Activated B cell treated with CpG ODN at 0.5 μM for 24 hours (primary cell): ENCODE results near the gene ATG14. TPM values are rescaled to one million over a fixed set of nuclear protein-coding genes. Genes with fewer than 3 reads are reported as not detected.
"Not testable (repeated sequence)": the region's sequence is repeated elsewhere in the genome, so short reads cannot be mapped to it uniquely, and the experiment has no call there.

Source experiments
- ATAC-seq: fragments of 200-7000 bp; cut with Tn5 transposase; one replicate; pipeline ENCODE4 v1.10.0; 2021; ENCODE audit warnings: low read depth, mild to moderate bottlenecking, moderate library complexity
- CTCF ChIA-PET: fragments of 350-600 bp; sonication (Branson Sonifier 250); formaldehyde crosslinking; loops from one replicate; lab custom pipeline; 2021; ENCODE audit warnings: antibody characterized with exemption; lab: Charles Lee
- POLR2A ChIA-PET: fragments of 350-600 bp; sonication (Branson Sonifier 250); formaldehyde crosslinking; loops from one replicate; lab custom pipeline; 2021; ENCODE audit warnings: antibody characterized with exemption; lab: Charles Lee
- DNase-seq: peaks from one replicate; pipeline ENCODE4 v3.0.0; 2022
- H3K27ac Mint-ChIP-seq: one replicate; pipeline ENCODE4 v1.8.0; 2020; ENCODE audit warnings: mixed read lengths
- H3K27me3 Mint-ChIP-seq: one replicate; pipeline ENCODE4 v1.8.0; 2021; ENCODE audit warnings: mixed read lengths
- H3K36me3 Mint-ChIP-seq: one replicate; pipeline ENCODE4 v1.8.0; 2021; ENCODE audit warnings: low read depth, mixed read lengths
- H3K4me1 Mint-ChIP-seq: one replicate; pipeline ENCODE4 v1.8.0; 2021; ENCODE audit warnings: mixed read lengths
- H3K4me3 Mint-ChIP-seq: one replicate; pipeline ENCODE4 v1.8.0; 2020; ENCODE audit warnings: mild to moderate bottlenecking, mixed read lengths
- H3K9me3 Mint-ChIP-seq: one replicate; pipeline ENCODE4 v1.8.0; 2020; ENCODE audit warnings: mixed read lengths
- intact Hi-C: fragments of 100-400 bp; cut with micrococcal nuclease; formaldehyde crosslinking; loops from one replicate; pipeline ENCODE4 v1.15.1; 2024
- total RNA-seq: library from RNA; stranded (reverse); gene quantifications from 2 replicates; pipeline ENCODE4 v1.2.3, GENCODE V29; 2022
- TF ChIP-seq, protein P1 (sequence below): fragments of 200-600 bp; IDR thresholded peaks from one replicate; pipeline ENCODE4 v1.8.0; 2022; ENCODE audit warnings: antibody characterized with exemption, mild to moderate bottlenecking

The ATG14 gene
- total RNA-seq, 1 donor from 2014 or later, result 12.1 TPM

DNA sequence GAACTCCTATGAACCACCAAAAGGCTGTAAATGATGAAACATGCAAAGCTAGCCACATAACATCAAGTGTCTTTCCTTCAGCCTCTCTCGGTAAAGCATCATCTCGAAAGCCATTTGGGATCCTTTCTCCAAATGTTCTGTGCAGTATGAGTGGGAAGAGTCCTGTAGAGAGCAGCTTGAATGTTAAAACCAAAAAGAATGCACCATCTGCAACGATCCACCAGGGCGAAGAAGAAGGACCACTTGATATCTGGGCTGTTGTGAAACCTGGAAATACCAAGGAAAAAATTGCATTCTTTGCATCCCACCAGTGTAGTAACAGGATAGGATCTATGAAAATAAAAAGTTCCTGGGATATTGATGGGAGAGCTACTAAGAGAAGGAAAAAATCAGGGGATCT, 61.2 kb downstream of the ATG14 start:
- Mint-ChIP-seq H3K4me1 (peaks cover 34% of the 10 kb centered on the region), H3K27ac (no peak overlapping the region), H3K4me3 (no peak overlapping the region), H3K36me3 (peaks cover 23% of the 10 kb centered on the region), H3K9me3 (no peaks in the 10 kb centered on the region), H3K27me3 (no peaks in the 10 kb centered on the region)
- ChIA-PET CTCF (interaction anchor here (1.0 to 3.9 kb wide), 2 partner anchors 80 to 137 kb away, joined by 3 to 14 read pairs; partner anchors contain the start of gene FBXO34), POLR2A (no interaction called here)
- DNase-seq (no peak), ATAC-seq (no peak)
- TF ChIP-seq, protein P1, sequence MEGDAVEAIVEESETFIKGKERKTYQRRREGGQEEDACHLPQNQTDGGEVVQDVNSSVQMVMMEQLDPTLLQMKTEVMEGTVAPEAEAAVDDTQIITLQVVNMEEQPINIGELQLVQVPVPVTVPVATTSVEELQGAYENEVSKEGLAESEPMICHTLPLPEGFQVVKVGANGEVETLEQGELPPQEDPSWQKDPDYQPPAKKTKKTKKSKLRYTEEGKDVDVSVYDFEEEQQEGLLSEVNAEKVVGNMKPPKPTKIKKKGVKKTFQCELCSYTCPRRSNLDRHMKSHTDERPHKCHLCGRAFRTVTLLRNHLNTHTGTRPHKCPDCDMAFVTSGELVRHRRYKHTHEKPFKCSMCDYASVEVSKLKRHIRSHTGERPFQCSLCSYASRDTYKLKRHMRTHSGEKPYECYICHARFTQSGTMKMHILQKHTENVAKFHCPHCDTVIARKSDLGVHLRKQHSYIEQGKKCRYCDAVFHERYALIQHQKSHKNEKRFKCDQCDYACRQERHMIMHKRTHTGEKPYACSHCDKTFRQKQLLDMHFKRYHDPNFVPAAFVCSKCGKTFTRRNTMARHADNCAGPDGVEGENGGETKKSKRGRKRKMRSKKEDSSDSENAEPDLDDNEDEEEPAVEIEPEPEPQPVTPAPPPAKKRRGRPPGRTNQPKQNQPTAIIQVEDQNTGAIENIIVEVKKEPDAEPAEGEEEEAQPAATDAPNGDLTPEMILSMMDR, result no peak
- intact Hi-C loops, result no loop called here

DNA sequence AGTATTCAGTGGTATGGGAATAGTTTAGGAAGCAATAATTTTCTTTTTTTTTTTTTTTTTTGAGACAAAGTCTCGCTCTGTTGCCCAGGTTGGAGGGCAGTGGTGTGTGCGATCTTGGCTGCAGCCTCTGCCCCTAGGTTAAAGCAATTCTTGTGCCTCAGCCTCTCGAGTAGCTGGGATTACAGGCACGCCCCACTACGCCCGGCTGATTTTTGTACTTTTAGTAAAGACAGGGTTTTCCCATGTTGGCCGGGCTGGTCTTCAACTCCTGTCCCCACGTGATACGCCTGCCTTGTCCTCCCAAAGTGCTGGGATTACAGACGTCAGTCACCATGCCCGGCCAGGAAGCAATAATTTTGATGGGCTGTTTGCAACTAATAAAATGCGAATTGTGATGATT, 62.1 kb downstream of the ATG14 start:
- CTCF ChIA-PET, result interaction anchor here (3.9 kb wide), 1 partner anchor 79 kb away, joined by 14 read pairs; the partner anchor contains the start of gene FBXO34
- peak overlapping the region; percentile 3 for H3K4me3 Mint-ChIP-seq
- peak overlapping the region; percentile 81 for H3K27ac Mint-ChIP-seq

DNA sequence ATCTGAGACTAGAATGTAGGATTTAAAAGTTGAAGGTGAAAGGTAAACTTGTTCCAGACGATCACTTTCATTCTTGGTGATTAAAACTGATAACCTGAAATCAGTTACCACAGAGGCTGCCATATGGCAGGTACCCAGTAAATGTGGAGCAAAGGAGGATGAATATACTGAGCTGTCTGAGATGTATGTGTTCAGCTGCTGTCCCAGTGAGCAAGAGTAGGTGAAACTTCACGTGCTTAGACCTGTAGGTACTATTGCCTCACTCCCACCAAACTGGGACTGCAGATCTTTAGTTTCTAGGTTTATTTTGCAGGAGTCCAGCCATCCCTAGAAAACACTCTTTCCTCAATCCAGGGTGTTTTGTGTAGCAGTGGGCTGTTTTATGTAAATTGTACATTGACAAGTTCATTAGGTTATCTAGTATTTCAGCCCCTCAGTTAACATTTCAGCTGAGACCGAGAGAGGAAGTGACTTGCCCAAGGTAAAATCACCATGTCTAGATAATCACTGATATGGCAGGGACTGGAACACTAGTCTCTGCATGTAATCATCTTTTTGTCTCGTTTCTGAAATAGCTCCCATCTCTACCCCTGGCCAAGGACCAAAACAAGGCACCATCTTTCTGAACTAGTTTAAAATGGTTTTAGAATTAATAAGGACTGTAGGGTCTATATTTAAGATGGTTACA, 62.7 kb downstream of the ATG14 start:
- TF ChIP-seq, protein P1, result no peak
- ChIA-PET CTCF (interaction anchor here (3.9 kb wide), 1 partner anchor 78 kb away, joined by 14 read pairs; the partner anchor contains the start of gene FBXO34), POLR2A (interaction anchor here (0.5 kb wide), 1 partner anchor 214 kb away, joined by 3 read pairs; no protein-coding TSS in a partner anchor)
- no peaks in the 10 kb centered on the region for H3K27me3 Mint-ChIP-seq
- H3K36me3 Mint-ChIP-seq, result peaks cover 23% of the 10 kb centered on the region
- ATAC-seq (peak; percentile 49), DNase-seq (no peak)
- intact Hi-C loops, result loop anchor here (1.0 kb wide), 2 partner anchors 16 to 78 kb away; partner anchors contain the start of gene FBXO34
- H3K4me1 Mint-ChIP-seq, result peaks cover 42% of the 10 kb centered on the region
- peak overlapping the region; percentile 81 for H3K27ac Mint-ChIP-seq
- no peaks in the 10 kb centered on the region for H3K9me3 Mint-ChIP-seq
- H3K4me3 Mint-ChIP-seq, result peak overlapping the region; percentile 3

More for the DNA sequence above, 62.1 kb downstream of the ATG14 start:
- Mint-ChIP-seq H3K36me3 (peaks cover 23% of the 10 kb centered on the region), H3K4me1 (peaks cover 38% of the 10 kb centered on the region), H3K27me3 (no peaks in the 10 kb centered on the region), H3K9me3 (no peaks in the 10 kb centered on the region)
- DNase-seq (no peak), ATAC-seq (peak; percentile 74)
- POLR2A ChIA-PET, result interaction anchor here (0.5 to 0.6 kb wide), 3 partner anchors 77 to 215 kb away, joined by 3 to 5 read pairs (median 4); no protein-coding TSS in a partner anchor
- intact Hi-C loops, result loop anchor here (1.0 kb wide), 2 partner anchors 16 to 78 kb away; partner anchors contain the start of gene FBXO34
- TF ChIP-seq, protein P1, result no peak

DNA sequence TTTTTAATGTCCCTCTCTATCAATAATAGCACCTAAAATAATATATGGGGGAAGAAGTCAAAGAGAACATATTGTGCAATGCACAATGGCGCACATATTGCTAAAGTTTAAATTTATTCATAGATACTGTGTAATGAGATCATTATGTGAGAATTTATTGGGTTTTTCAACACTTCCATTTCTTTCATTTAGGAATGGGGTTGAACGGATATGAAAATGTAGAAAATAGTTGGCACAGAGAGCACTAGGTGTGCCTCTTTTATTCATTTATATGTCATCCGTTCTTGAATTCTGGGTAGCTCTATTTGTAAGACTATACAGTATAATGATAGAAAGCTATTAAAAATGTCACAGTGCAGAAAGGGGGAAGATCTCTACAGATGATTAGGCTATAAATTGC, 63.9 kb downstream of the ATG14 start:
- H3K27ac Mint-ChIP-seq, result no peak overlapping the region
- TF ChIP-seq, protein P1, result no peak
- CTCF ChIA-PET, result interaction anchor here (1.0 kb wide), 1 partner anchor 9 kb away, joined by 3 read pairs; no protein-coding TSS in a partner anchor

DNA sequence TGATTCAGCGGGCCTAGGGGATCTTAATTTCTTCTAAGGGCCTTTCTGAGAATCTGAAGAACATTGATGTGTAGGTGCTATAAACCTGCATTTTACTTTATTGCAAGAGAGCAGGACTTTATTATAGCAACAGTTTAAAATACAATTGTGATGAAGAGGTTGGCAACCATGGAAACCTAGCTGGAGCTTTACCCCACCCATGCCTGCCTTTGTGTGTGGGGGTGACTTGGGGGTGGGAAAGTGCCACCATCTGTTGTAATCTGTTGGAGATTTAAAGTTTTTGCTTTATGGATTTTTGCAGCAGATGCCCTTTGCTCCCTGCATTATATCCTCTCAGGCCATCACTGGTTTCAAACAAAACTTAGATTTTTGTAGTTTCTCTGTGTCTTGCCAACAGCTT, 64.6 kb downstream of the ATG14 start:
- Mint-ChIP-seq H3K36me3 (peaks cover 18% of the 10 kb centered on the region), H3K27me3 (no peaks in the 10 kb centered on the region), H3K27ac (peak overlapping the region; percentile 56), H3K4me1 (peaks cover 42% of the 10 kb centered on the region), H3K9me3 (no peaks in the 10 kb centered on the region), H3K4me3 (no peak overlapping the region)
- ATAC-seq, result no peak
- POLR2A ChIA-PET, result no interaction called here
- DNase-seq, result no peak
- TF ChIP-seq, protein P1, result no peak
- CTCF ChIA-PET, result interaction anchor here (1.0 kb wide), 1 partner anchor 9 kb away, joined by 3 read pairs; no protein-coding TSS in a partner anchor
- intact Hi-C loops, result no loop called here

More for the DNA sequence above, 63.9 kb downstream of the ATG14 start:
- DNase-seq (no peak), ATAC-seq (no peak)
- H3K9me3 Mint-ChIP-seq, result no peaks in the 10 kb centered on the region
- intact Hi-C loops, result no loop called here
- H3K4me1 Mint-ChIP-seq, result peaks cover 42% of the 10 kb centered on the region
- H3K4me3 Mint-ChIP-seq, result no peak overlapping the region
- POLR2A ChIA-PET, result no interaction called here
- H3K36me3 Mint-ChIP-seq, result peaks cover 23% of the 10 kb centered on the region
- no peaks in the 10 kb centered on the region for H3K27me3 Mint-ChIP-seq

DNA sequence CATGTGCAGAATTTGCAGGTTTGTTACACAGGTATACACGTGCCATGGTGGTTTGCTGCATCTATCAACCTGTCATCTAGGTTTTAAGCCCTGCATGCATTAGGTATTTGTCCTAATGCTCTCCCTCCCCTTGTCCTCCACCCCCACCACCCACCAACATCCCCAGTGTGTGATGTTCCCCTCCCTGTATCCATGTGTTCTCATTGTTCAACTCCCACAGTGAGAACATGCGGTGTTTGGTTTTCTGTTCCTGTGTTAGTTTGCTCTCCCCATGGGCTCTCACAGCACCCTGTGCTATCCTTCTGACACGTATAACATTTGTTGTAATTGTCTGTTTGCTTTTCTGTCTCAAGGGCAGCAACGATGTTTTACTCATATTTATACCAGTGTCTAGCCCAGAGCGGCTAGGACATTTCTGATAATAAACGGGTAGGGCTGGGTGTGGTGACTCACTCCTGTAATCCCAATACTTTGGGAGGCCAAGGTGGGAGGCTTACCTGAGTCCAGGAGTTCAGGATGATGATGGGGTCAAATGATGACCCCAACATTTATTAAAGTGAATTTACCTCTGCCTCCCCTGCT, 67.0 kb downstream of the ATG14 start:
- DNase-seq, ATAC-seq, H3K36me3 Mint-ChIP-seq, POLR2A ChIA-PET, intact Hi-C loops, H3K4me3 Mint-ChIP-seq, H3K27ac Mint-ChIP-seq, H3K9me3 Mint-ChIP-seq, H3K27me3 Mint-ChIP-seq: not testable (repeated sequence)
- peaks cover 47% of the 10 kb centered on the region for H3K4me1 Mint-ChIP-seq
- CTCF ChIA-PET, result interaction anchor here (1.0 kb wide), 1 partner anchor 9 kb away, joined by 3 read pairs; no protein-coding TSS in a partner anchor
